ENCODE results near the gene TMEM106B. TPM values are rescaled to one million over a fixed set of nuclear protein-coding genes. Genes with fewer than 3 reads are reported as not detected.

Gene TMEM106B
- total and polyA plus RNA-seq, 2 of the 4 experiments (the other 2 are of a cell fraction), result 24.7 to 59.5 TPM

DNA sequence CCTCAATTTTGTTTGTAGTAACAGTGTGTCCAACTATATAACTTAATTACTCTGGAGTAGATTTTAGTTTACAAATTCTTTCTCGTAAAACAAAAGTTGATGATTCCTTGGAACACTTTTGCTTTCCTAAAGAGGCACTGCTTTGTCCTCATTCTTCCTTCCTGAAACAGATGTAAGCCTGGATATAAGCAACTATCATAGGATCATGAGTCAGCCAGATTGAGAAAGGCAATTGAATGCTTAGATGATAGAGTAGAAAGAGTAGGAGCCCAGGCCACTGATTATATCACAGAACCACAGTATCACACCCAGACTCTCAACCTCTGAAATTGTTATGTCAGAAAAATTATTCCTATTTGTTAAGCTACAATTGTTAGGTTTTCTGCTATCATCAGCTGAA is 69.9 kb downstream of the TMEM106B start:
- DNase-seq (peak; percentile 5), ATAC-seq (ENCODE audit: low read depth) (no peak; the same call in 1 of the 2 replicates)

More for the DNA sequence above, 69.9 kb downstream of the TMEM106B start:
- dilution Hi-C loops (cut with HindIII; ENCODE audit: low sequenced_read_pairs, unreplicated experiment), result no loop called here
- Histone ChIP-seq H3K9me1 (ENCODE audit: insufficient read depth, low read length) (no peaks in the 10 kb centered on the region), H2BK5ac (ENCODE audit: low read depth, low read length, poor library complexity, severe bottlenecking) (no peak overlapping the region), H3K56ac (ENCODE audit: extremely low read depth, insufficient read depth, low read length) (no peak overlapping the region), H3K9ac (ENCODE audit: low read depth, low read length) (no peak overlapping the region), H3K4ac (ENCODE audit: low read depth, low read length) (no peak overlapping the region), H3K27ac (ENCODE audit: insufficient read depth, low read length) (no peak overlapping the region), H2BK20ac (ENCODE audit: low read depth, low read length) (no peak overlapping the region), H3K23ac (ENCODE audit: low read depth, low read length) (no peak overlapping the region), H2AK5ac (ENCODE audit: low read depth, low read length) (no peak overlapping the region), H3K36me3 (ENCODE audit: control insufficient read depth, insufficient read depth, low read length) (no peaks in the 10 kb centered on the region), H3K4me1 (ENCODE audit: control insufficient read depth, insufficient read depth, low read length) (no peaks in the 10 kb centered on the region), H3K4me2 (ENCODE audit: low read depth, low read length) (no peak overlapping the region), H2BK120ac (ENCODE audit: low read depth, low read length) (no peak overlapping the region), H4K20me1 (ENCODE audit: insufficient read depth, low read length) (no peaks in the 10 kb centered on the region), H4K91ac (ENCODE audit: insufficient read depth, low read depth, low read length) (no peak overlapping the region), H3K4me3 (ENCODE audit: insufficient read depth, low read depth, low read length) (no peak overlapping the region), H3K14ac (replicated peaks; ENCODE audit: low read depth, low read length) (no peak overlapping the region), H3K18ac (ENCODE audit: low read depth, low read length) (no peak overlapping the region), H3K9me3 (ENCODE audit: control insufficient read depth, insufficient read depth, low read length) (no peaks in the 10 kb centered on the region), H3K27me3 (ENCODE audit: control insufficient read depth, insufficient read depth, low read length) (no peaks in the 10 kb centered on the region), H2BK15ac (ENCODE audit: low read depth, low read length) (no peak overlapping the region), H4K8ac (ENCODE audit: low read depth in 2 of 2, low read length in 2 of 2) (no peak overlapping the region), H3K79me1 (ENCODE audit: low read depth in 1 of 2, low read length in 2 of 2) (no peaks in the 10 kb centered on the region), H2AFZ (replicated peaks; ENCODE audit: low read length, poor library complexity) (no peak overlapping the region), H4K5ac (ENCODE audit: low read depth, low read length) (no peak overlapping the region), H2AK9ac (replicated peaks; ENCODE audit: low read depth, low read length, poor library complexity) (no peak overlapping the region)
- POLR2A ChIA-PET (ENCODE audit: unreplicated experiment), result no interaction called here
- no TSS peak for BruUV-seq (replicated peaks)
- intact Hi-C loops (cut with micrococcal nuclease), result no loop called here
- no CpG with 5 or more reads among the region's 1 CpG for WGBS, 2 experiments (ENCODE audit: extremely low coverage in 2 of 2, insufficient read length in 1 of 2)
- CTCF ChIA-PET, result no interaction called here
- in situ Hi-C loops (cut with MboI; ENCODE audit: low sequenced_read_pairs), result no loop called here
- TF ChIP-seq, protein P1, sequence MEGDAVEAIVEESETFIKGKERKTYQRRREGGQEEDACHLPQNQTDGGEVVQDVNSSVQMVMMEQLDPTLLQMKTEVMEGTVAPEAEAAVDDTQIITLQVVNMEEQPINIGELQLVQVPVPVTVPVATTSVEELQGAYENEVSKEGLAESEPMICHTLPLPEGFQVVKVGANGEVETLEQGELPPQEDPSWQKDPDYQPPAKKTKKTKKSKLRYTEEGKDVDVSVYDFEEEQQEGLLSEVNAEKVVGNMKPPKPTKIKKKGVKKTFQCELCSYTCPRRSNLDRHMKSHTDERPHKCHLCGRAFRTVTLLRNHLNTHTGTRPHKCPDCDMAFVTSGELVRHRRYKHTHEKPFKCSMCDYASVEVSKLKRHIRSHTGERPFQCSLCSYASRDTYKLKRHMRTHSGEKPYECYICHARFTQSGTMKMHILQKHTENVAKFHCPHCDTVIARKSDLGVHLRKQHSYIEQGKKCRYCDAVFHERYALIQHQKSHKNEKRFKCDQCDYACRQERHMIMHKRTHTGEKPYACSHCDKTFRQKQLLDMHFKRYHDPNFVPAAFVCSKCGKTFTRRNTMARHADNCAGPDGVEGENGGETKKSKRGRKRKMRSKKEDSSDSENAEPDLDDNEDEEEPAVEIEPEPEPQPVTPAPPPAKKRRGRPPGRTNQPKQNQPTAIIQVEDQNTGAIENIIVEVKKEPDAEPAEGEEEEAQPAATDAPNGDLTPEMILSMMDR (conservative IDR thresholded peaks at IDR 0.05; ENCODE audit: low read depth, low read length), result no peak
- no peak for TF ChIP-seq CEBPB (IDR thresholded peaks at IDR 0.05; ENCODE audit: low read depth, low read length)
- no peak for TF ChIP-seq FOS (IDR thresholded peaks at IDR 0.05; ENCODE audit: low read depth, low read length)
- no peak for TF ChIP-seq SMC3 (IDR thresholded peaks at IDR 0.05; ENCODE audit: low read depth, low read length)
- no peak for TF ChIP-seq CHD1 (IDR thresholded peaks at IDR 0.05; ENCODE audit: low read depth, low read length)
- no peak for TF ChIP-seq RCOR1 (IDR thresholded peaks at IDR 0.05; ENCODE audit: insufficient replicate concordance, low read length)
- no peak for TF ChIP-seq BHLHE40 (IDR thresholded peaks at IDR 0.05; ENCODE audit: low read depth, low read length)
- no peak for TF ChIP-seq RFX5 (IDR thresholded peaks at IDR 0.05; ENCODE audit: low read depth, low read length)
- TF ChIP-seq MXI1 (IDR thresholded peaks at IDR 0.05; ENCODE audit: borderline replicate concordance, low read depth, low read length), result no peak
- no peak for TF ChIP-seq MAFK (IDR thresholded peaks at IDR 0.05; ENCODE audit: low read depth, low read length)
- no peak for TF ChIP-seq RAD21 (IDR thresholded peaks at IDR 0.05; ENCODE audit: low read length)
- no peak for TF ChIP-seq NFE2L2 (IDR thresholded peaks at IDR 0.05; ENCODE audit: low read depth, low read length)
- no peak for TF ChIP-seq POLR2A (IDR thresholded peaks at IDR 0.05; ENCODE audit: low read depth, low read length)

Measured in IMR-90 (cell line).